ENCODE measurements around the gene DSC2. TPM values are rescaled to one million over a fixed set of nuclear protein-coding genes. Genes with fewer than 3 reads are reported as not detected.
"Not testable (repeated sequence)": the region's sequence is repeated elsewhere in the genome, so short reads cannot be mapped to it uniquely, and the experiment has no call there.

DSC2 gene
- total RNA-seq, 1 donor from 2014 or later: not detected

DNA sequence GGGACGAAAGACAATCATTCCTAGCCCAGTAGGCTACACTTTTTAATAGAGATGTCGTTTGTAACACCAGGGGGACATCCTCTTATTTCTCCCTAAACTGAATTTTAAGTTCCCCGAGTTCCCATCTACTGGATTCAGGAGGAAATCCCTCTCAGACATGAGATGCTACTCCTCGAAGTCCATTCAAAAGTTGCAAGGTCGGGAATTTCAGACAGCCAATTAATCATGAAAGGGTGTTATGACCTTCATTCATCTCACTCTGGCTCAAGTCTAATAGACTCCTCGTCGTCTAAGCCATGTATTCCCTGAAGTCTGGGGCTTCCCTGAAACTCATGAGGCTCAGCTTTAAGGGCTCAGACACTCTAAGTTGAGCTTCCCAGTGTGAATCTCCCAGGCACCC lies 58.5 kb downstream of the DSC2 start:
- intact Hi-C loops (cut with micrococcal nuclease): no loop called here

DNA sequence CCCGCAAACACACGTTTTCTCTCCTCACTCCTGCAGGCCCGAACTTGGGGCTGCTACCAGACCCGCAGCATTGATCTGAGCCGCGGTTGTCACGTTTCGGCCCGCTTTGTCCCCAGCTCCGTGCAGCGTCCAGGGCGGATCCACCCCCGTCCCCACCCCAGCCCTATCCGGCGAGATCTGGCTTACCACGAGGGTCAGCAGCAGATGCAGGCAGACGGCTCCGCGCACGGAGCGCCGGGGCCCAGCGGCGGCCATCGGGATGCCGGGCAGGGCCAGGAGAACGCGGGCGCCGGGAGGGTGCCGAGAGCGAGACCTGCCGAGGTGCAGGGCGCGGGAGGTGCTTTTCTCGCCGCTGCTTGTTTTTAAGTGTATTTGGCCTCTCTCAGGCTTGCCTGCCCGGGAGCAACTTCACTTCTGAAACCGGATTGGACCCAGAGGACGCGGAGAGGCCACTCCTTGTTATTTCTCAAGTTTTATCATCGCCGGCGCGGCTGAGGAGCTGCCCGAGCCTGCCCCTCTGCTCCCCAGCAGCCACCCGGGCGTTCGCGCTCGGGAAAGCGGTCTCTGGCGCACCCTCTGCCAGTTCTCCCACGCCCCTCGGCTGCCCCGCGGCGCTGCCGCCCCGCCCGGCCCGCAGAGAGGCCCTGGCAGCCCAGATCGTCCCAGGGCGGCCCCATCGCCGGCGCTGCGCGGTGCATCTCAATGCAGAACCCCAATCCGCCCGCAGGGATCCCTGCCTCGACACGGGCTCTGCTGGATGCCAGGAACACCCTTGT lies 59.6 kb downstream of the DSC2 start, which contains the start of gene DSC3:
Gene DSC3 (minus strand): TSS at position 337 of the 776 bp plus-strand sequence. CDS start 82 bp downstream, at position 255.
- intact Hi-C loops (cut with micrococcal nuclease): no loop called here

GRCh38 chr18:31042084-31042405 lies 60.2 kb downstream of the DSC2 start:
- intact Hi-C loops (cut with micrococcal nuclease): no loop called here

DNA sequence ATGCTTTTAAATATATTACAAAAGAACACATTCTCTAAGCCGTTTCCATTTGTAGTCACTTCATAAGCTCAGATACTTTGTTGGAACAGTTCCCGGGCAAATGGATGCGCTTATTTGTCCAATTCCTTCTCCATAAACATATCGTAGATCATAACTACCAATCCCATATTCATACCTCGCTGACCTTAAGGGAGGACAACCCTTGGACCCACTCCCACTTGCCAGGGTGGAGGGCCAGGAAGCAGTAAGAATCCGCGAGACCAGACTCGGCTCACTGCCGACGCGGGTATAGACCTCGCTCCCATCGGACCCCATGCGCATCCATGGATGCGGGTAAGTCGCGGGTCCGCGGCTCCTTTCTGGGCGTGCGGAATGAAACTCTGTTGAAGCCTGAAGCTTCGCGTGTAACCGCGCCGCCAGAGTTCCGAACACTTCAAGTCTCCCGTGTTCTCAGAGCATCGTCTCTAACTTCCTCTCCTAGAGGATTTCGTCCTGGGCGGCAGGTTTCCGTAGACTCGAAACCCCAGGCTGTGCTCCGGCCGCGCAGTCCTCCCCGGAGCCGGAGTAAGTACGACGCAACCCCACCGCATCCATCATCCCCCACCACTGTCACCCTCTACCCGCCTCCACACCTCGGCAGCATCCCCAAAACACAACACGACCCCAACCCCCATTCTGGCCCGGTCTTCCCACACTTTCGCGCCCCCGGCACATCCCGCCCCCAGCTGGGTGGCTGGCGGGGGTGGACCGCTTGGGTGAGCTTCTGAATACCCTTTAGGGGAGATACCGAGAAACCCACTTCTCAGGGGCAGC lies 60.7 kb downstream of the DSC2 start:
- intact Hi-C loops (cut with micrococcal nuclease): no loop called here

DNA sequence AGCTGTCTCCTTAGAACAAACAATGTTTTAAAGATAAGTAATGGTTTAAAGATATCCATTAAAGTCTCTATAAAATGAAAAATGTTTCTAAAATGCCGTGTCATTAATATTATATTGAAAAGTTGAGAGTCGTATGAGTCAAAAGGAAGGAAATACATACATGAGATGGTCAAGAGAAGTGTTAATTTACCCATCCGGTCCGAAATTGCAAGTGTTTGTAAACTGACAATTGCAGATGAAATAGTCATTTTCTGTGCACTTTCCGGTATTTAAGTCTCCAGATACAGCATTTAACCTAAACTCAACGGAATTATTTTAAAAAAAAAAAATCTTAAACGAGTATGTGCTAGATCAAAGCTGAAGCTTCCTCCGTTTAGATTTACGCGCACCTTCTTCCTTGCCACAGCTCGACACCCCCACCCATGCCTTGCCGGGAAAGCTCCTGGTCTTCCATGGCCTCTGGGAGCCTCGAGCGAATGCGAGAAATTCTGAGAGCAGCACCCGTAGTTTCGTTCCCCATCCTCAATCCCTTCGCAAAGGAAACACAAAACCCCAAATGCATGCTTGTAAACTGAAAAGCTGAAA lies 61.4 kb downstream of the DSC2 start:
- intact Hi-C loops (cut with micrococcal nuclease): no loop called here

GRCh38 chr18:31039426-31039825 lies 62.8 kb downstream of the DSC2 start:
- intact Hi-C loops (cut with micrococcal nuclease): no loop called here

GRCh38 chr18:31037686-31038085 lies 64.5 kb downstream of the DSC2 start:
- intact Hi-C loops (cut with micrococcal nuclease): not testable (repeated sequence)

- intact Hi-C loops (cut with micrococcal nuclease): no loop called here
Measured at GRCh38 chr18:31034541-31034940, 67.7 kb downstream of the DSC2 start.

DNA sequence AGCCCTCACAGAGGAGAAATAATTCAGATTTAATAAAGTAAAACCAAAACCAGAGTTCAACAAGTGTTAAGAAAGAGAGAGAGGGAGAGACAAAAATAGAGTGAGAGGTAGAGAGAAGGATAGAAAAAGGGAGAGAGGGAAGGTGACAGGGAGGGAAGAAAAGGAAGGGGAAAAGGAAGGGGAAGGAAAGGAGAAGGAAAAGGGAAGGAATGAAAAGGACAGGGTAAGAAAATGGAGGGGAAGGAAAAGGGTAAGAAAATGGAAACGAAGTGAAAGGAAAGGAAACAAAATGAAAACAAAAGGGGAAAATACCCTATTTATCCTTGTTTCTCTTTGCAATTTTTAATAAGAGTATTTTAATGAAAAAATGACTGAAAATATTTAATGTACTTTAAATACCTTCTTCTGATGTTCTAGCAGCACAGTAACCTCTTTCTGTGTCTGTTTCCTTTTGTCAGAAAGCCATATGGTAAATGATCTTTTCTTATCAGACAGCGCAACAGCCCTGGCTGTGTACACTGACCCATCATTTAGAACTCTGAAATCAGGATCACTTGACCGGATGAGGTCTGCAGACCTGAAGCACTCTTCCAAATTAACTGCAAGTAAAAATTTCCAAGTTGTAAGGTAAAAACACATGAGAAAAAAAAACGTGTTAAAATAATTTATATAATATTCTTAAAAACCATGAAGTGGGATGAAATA lies 71.5 kb downstream of the DSC2 start:
- intact Hi-C loops (cut with micrococcal nuclease): no loop called here

DNA sequence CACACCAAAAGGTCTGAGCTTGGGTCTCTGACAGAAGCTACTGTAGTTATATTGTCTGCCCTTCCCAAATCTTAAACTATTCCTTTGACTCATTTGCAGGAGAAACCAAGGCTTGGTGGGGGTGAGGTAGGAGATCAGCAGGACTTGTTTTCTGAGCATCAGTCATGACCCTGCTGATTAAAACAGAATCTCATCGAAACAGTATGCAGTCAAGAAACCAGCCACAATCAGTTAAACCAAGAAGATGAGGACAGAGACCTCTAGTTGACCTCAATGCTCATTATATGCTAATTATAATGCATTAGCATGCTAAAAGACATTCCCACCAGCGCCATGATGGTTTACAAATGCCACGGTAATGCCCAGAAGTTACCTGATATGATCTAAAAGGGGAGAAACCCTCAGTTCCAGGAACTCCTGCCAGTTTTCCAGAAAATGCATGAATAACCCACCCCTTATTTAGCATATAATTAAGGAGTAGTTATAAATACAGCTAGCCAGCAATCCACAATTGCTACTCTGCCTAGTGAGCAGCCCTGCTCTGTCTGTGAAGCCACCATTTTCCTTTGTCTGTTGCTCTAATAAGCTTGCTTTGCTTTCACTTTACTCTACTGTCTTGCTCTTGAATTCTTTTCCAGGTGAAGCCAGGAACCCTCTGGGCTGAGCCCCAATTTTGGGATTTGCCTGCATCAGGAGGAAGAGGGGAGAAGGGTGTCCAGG lies 86.3 kb downstream of the DSC2 start:
- intact Hi-C loops (cut with micrococcal nuclease): no loop called here

DNA sequence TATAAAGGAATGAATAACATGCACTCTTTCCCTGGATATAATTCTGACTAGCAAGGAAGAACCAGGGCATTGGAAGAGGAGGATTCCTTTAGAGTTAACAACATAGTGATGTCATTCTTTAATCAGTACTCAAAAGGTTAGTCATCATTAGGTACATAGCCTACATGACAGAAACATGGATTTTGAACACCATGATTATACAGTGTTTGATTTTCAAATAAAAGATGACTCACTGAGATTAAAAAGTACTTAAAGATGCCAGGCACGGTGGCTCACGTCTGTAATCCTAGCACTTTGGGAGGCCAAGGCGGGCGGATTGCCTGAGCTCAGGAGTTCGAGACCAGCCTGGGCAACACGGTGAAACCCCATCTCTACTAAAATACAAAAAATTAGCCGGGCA lies 90.8 kb downstream of the DSC2 start:
- intact Hi-C loops (cut with micrococcal nuclease): not testable (repeated sequence)

GRCh38 chr18:31010601-31011000 lies 91.6 kb downstream of the DSC2 start:
- intact Hi-C loops (cut with micrococcal nuclease): no loop called here

Other genes with a start within 250 kb of the DSC2 start
- gene DSC3, start 59.7 kb downstream of the DSC2 start, total RNA-seq: not detected in 2 replicates
- gene DSC1, start 60.4 kb upstream of the DSC2 start, total RNA-seq: not detected in 2 replicates
- not detected in 2 replicates for gene DSG1, start 215.7 kb upstream of the DSC2 start, total RNA-seq